ENCODE data around the gene RAB33B. TPM values are rescaled to one million over a fixed set of nuclear protein-coding genes. Genes with fewer than 3 reads are reported as not detected.

The RAB33B gene
- total and polyA plus RNA-seq, 7 experiments from 2014 or later = 5.7 to 18.1 (median 13.1) TPM

Other genes starting within 250 kb of the RAB33B start
- gene MGARP, start 173.9 kb upstream of the RAB33B start, total RNA-seq = under 1 TPM in 3 of 5 experiments, not detected in 2; 0.29 to 0.70 (median 0.30) TPM
- under 1 TPM in 1 of 2 donors, not detected in 1; 0.32 TPM for gene MGARP, start 173.9 kb upstream of the RAB33B start, polyA plus RNA-seq
- gene NAA15, start 152.6 kb upstream of the RAB33B start, total RNA-seq = 10 to 100 TPM; 41.2 to 67.4 (median 49.0) TPM
- 10 to 100 TPM; 35.7 to 40.5 TPM for gene NAA15, start 152.6 kb upstream of the RAB33B start, polyA plus RNA-seq
- 10 to 100 TPM; 19.4 to 41.6 (median 26.9) TPM for gene NDUFC1, start 151.6 kb upstream of the RAB33B start, total RNA-seq
- 100 to 1,000 TPM; 105 to 193 TPM for gene NDUFC1, start 151.6 kb upstream of the RAB33B start, polyA plus RNA-seq
- gene SETD7, start 102.1 kb downstream of the RAB33B start, total RNA-seq = 10 to 100 TPM in 2 of 5 experiments, 1 to 10 TPM in 3; 7.4 to 16.7 (median 9.4) TPM
- 1 to 10 TPM; 1.0 to 2.8 TPM for gene SETD7, start 102.1 kb downstream of the RAB33B start, polyA plus RNA-seq
- 10 to 100 TPM in 2 of 5 experiments, 1 to 10 TPM in 3; 1.4 to 37.3 (median 1.9) TPM for gene MGST2, start 211.7 kb downstream of the RAB33B start, total RNA-seq
- gene MGST2, start 211.7 kb downstream of the RAB33B start, polyA plus RNA-seq = 1 to 10 TPM; 2.5 to 4.4 TPM

Measured in naive thymus-derived CD4-positive, alpha-beta T cell (primary cell).